NCI-H345 (cell line): Measurements from ENCODE around the gene NOS1AP.

Experiments
- DNase-seq: peaks from one replicate; lab custom pipeline; 2025; lab: John Stamatoyannopoulos, UW

NOS1AP gene

GRCh38 chr1:162386292-162387225 lies 317.1 kb downstream of the NOS1AP start:
- DNase-seq = no peak

GRCh38 chr1:162387226-162388082 lies 318.0 kb downstream of the NOS1AP start:
- no peak for DNase-seq

GRCh38 chr1:162388083-162388594 lies 318.6 kb downstream of the NOS1AP start:
- DNase-seq = no peak

- DNase-seq = no peak
Observed at GRCh38 chr1:162388615-162389014, 319.1 kb downstream of the NOS1AP start.

- DNase-seq = no peak
Observed at GRCh38 chr1:162389021-162389818, 319.7 kb downstream of the NOS1AP start.

- no peak for DNase-seq
Observed at GRCh38 chr1:162389971-162390370, 320.5 kb downstream of the NOS1AP start.

- DNase-seq = no peak
Observed at GRCh38 chr1:162390396-162391185, 321.1 kb downstream of the NOS1AP start.

GRCh38 chr1:162391790-162392563 lies 322.5 kb downstream of the NOS1AP start:
- peak; percentile 47 for DNase-seq

- DNase-seq = no peak
Observed at GRCh38 chr1:162396201-162396906, 326.9 kb downstream of the NOS1AP start.

GRCh38 chr1:162397039-162397448 lies 327.6 kb downstream of the NOS1AP start:
- DNase-seq = no peak

GRCh38 chr1:162397943-162398560 lies 328.6 kb downstream of the NOS1AP start:
- no peak for DNase-seq

- no peak for DNase-seq
Observed at GRCh38 chr1:162398999-162399580, 329.6 kb downstream of the NOS1AP start.

- DNase-seq = no peak
Observed at GRCh38 chr1:162400790-162401355, 331.4 kb downstream of the NOS1AP start.

- DNase-seq = no peak
Observed at GRCh38 chr1:162404550-162405160, 335.2 kb downstream of the NOS1AP start.

GRCh38 chr1:162405800-162406199 lies 336.3 kb downstream of the NOS1AP start:
- no peak for DNase-seq

- no peak for DNase-seq
Observed at GRCh38 chr1:162406811-162407210, 337.3 kb downstream of the NOS1AP start.

GRCh38 chr1:162407539-162407938 lies 338.0 kb downstream of the NOS1AP start:
- DNase-seq = no peak

- no peak for DNase-seq
Observed at GRCh38 chr1:162412002-162412401, 342.5 kb downstream of the NOS1AP start, which contains the start of gene SH2D1B. TSS of gene SH2D1B (minus strand) at chr1:162412136. CDS start at chr1:162412016, 120 bp downstream.
